Trophoblast cell (in vitro differentiated cells and primary cell): Measurements from ENCODE around the gene BIRC6.

ENCODE experiments used
- DNase-seq, 2 donors: peaks; one replicate each; pipeline ENCODE4 v3.0.0-alpha.2; 2016
- H2AFZ ChIP-seq: 2 replicates; pipeline ENCODE4 v1.6.1; 2013; ENCODE audit warnings: low read length, moderate library complexity, mild to moderate bottlenecking; ENCODE audit not compliant: insufficient read depth, poor library complexity
- H2AK5ac ChIP-seq: 2 replicates; pipeline ENCODE4 v1.6.1; 2013; ENCODE audit warnings: mild to moderate bottlenecking, low read length
- H2BK120ac ChIP-seq: 2 replicates; pipeline ENCODE4 v1.6.1; 2013; ENCODE audit warnings: low read length, mild to moderate bottlenecking, moderate library complexity; ENCODE audit not compliant: insufficient read depth, poor library complexity
- H2BK12ac ChIP-seq: 2 replicates; pipeline ENCODE4 v1.6.1; 2013; ENCODE audit warnings: mild to moderate bottlenecking, low read length, moderate library complexity
- H2BK5ac ChIP-seq: 2 replicates; pipeline ENCODE4 v1.6.1; 2013; ENCODE audit warnings: low read length, low read depth, moderate library complexity, mild to moderate bottlenecking; ENCODE audit not compliant: poor library complexity
- H3K14ac ChIP-seq: 2 replicates; pipeline ENCODE4 v1.6.1; 2013; ENCODE audit warnings: mild to moderate bottlenecking, low read length
- H3K18ac ChIP-seq: 2 replicates; pipeline ENCODE4 v1.6.1; 2013; ENCODE audit warnings: mild to moderate bottlenecking, low read length
- H3K23ac ChIP-seq: 2 replicates; pipeline ENCODE4 v1.6.1; 2013; ENCODE audit warnings: low read length
- H3K27ac ChIP-seq: 2 replicates; pipeline ENCODE4 v1.5.1; 2013; ENCODE audit warnings: low read depth, mild to moderate bottlenecking, inconsistent platforms, low read length, moderate library complexity
- H3K27me3 ChIP-seq: 2 replicates; pipeline ENCODE4 v1.6.1; 2013; ENCODE audit warnings: inconsistent platforms, mild to moderate bottlenecking, low read length, moderate library complexity; ENCODE audit not compliant: insufficient read depth
- H3K36me3 ChIP-seq, 2 experiments: 1 replicate in 1 of 2; 2 replicates in 1 of 2; pipeline ENCODE4 v1.6.1; 2013; ENCODE audit warnings: low read length in 2 of 2, mild to moderate bottlenecking in 2 of 2, moderate library complexity in 1 of 2; ENCODE audit not compliant: insufficient read depth in 2 of 2, control insufficient read depth in 1 of 2
- H3K4ac ChIP-seq: 2 replicates; pipeline ENCODE4 v1.6.1; 2013; ENCODE audit warnings: low read depth, mild to moderate bottlenecking, low read length, moderate library complexity
- H3K4me1 ChIP-seq, 2 experiments: 1 replicate in 1 of 2; 2 replicates in 1 of 2; pipeline ENCODE4 v1.6.1; 2013; ENCODE audit warnings: low read length in 2 of 2, mild to moderate bottlenecking in 2 of 2, moderate library complexity in 1 of 2; ENCODE audit not compliant: insufficient read depth in 2 of 2, control insufficient read depth in 1 of 2
- H3K4me2 ChIP-seq: 2 replicates; pipeline ENCODE4 v1.6.1; 2013; ENCODE audit warnings: inconsistent platforms, mild to moderate bottlenecking, low read length, moderate library complexity
- H3K4me3 ChIP-seq: 2 replicates; pipeline ENCODE4 v1.5.1; 2013; ENCODE audit warnings: mild to moderate bottlenecking, low read depth, low read length, inconsistent platforms
- H3K79me1 ChIP-seq: one replicate; pipeline ENCODE4 v1.6.1; 2013; ENCODE audit warnings: low read length
- H3K79me2 ChIP-seq: 2 replicates; pipeline ENCODE4 v1.6.1; 2013; ENCODE audit warnings: low read length, mild to moderate bottlenecking; ENCODE audit not compliant: control insufficient read depth, insufficient read depth, poor library complexity
- H3K9ac ChIP-seq: 2 replicates; pipeline ENCODE4 v1.6.1; 2013; ENCODE audit warnings: mild to moderate bottlenecking, low read length
- H3K9me3 ChIP-seq: 2 replicates; pipeline ENCODE4 v1.6.1; 2013; ENCODE audit warnings: low read depth, mild to moderate bottlenecking, control low read depth, inconsistent platforms, low read length; ENCODE audit not compliant: insufficient read depth
- H4K12ac ChIP-seq: 2 replicates; pipeline ENCODE4 v1.6.1; 2013; ENCODE audit warnings: low read depth, mild to moderate bottlenecking, low read length, moderate library complexity
- H4K8ac ChIP-seq: 2 replicates; pipeline ENCODE4 v1.6.1; 2013; ENCODE audit warnings: low read depth, mild to moderate bottlenecking, low read length, moderate library complexity
- H4K91ac ChIP-seq: one replicate; pipeline ENCODE4 v1.6.1; 2013; ENCODE audit warnings: low read depth, mild to moderate bottlenecking, low read length, moderate library complexity
- WGBS: extraction: QIAGEN DNeasy Blood & Tissue Kit; methylation state at CpG from one replicate; pipeline ENCODE4 v1.1.7; 2013; ENCODE audit warnings: missing lambda C conversion rate; ENCODE audit not compliant: insufficient read length, insufficient coverage; ENCODE audit errors: extremely low coverage; 5-methylcytosine and 5-hydroxymethylcytosine counted together

BIRC6 gene

GRCh38 chr2:32614084-32614483 is 257.3 kb downstream of the BIRC6 start:
- no peaks in the 10 kb centered on the region for H3K4me1 ChIP-seq
- H3K4me2 ChIP-seq = no peak overlapping the region
- peaks cover 26 to 35% of the 10 kb centered on the region in 2 experiments for H3K36me3 ChIP-seq
- no peaks in the 10 kb centered on the region for H3K79me1 ChIP-seq
- no peaks in the 10 kb centered on the region for H3K79me2 ChIP-seq
- H3K9ac ChIP-seq = no peak overlapping the region
- H2BK12ac ChIP-seq = no peak overlapping the region
- H3K9me3 ChIP-seq = no peaks in the 10 kb centered on the region
- no peak overlapping the region for H4K8ac ChIP-seq
- DNase-seq = no peak
- no CpG with 5 or more reads among the region's 1 CpG for WGBS
- no peak overlapping the region for H2AFZ ChIP-seq
- no peak overlapping the region for H3K4ac ChIP-seq
- H2BK120ac ChIP-seq = no peak overlapping the region
- no peaks in the 10 kb centered on the region for H3K27me3 ChIP-seq
- no peak overlapping the region for H3K23ac ChIP-seq
- no peak overlapping the region for H4K12ac ChIP-seq
- H3K4me3 ChIP-seq = no peak overlapping the region
- H3K18ac ChIP-seq = no peak overlapping the region
- H3K27ac ChIP-seq = no peak overlapping the region
- no peak overlapping the region for H2AK5ac ChIP-seq
- no peak overlapping the region for H2BK5ac ChIP-seq
- H4K91ac ChIP-seq = no peak overlapping the region
- no peak overlapping the region for H3K14ac ChIP-seq

DNA sequence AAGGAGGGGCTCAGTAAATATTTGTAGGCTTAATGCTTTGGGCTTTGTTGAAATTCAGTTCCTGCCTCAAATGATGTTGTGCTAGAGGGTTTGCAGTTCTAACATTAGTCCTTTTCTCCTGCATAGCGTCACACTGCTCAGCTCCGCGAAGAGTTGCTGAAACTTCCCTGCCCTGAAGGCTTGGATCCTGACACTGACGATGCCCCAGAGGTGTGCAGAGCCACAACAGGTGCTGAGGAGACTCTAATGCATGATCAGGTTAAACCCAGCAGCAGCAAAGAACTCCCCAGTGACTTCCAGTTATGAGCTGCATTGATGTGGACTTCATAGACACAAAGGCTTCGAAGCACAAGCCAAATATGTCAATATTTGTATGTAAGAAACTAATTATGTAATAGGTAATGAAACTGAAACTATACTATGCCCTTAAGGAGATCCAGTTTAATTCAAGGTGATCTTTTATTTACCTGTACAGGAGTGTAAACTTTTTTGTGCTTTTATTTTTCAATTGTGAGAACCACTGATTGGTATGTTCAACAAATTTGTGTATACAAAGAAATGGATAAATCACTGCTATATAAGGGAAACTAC is 260.9 kb downstream of the BIRC6 start:
- no peak for DNase-seq
- H4K8ac ChIP-seq = no peak overlapping the region
- no peak overlapping the region for H3K4me3 ChIP-seq
- H2BK120ac ChIP-seq = no peak overlapping the region
- H3K36me3 ChIP-seq = peaks cover 21 to 36% of the 10 kb centered on the region in 2 experiments
- no peaks in the 10 kb centered on the region for H3K9me3 ChIP-seq
- no peak overlapping the region for H4K91ac ChIP-seq
- no peak overlapping the region for H2AFZ ChIP-seq
- no peak overlapping the region for H3K27ac ChIP-seq
- H3K14ac ChIP-seq = no peak overlapping the region
- no peaks in the 10 kb centered on the region for H3K27me3 ChIP-seq
- no peak overlapping the region for H3K4me2 ChIP-seq
- H2AK5ac ChIP-seq = no peak overlapping the region
- no peak overlapping the region for H3K4ac ChIP-seq
- no peak overlapping the region for H3K23ac ChIP-seq
- WGBS = no CpG with 5 or more reads among the region's 5 CpGs
- H2BK12ac ChIP-seq = no peak overlapping the region
- no peaks in the 10 kb centered on the region for H3K4me1 ChIP-seq
- H3K18ac ChIP-seq = no peak overlapping the region
- H3K9ac ChIP-seq = peak overlapping the region; percentile 4
- H2BK5ac ChIP-seq = no peak overlapping the region
- H3K79me2 ChIP-seq = no peaks in the 10 kb centered on the region
- H3K79me1 ChIP-seq = no peaks in the 10 kb centered on the region
- no peak overlapping the region for H4K12ac ChIP-seq

GRCh38 chr2:32622570-32623310 is 265.9 kb downstream of the BIRC6 start:
- Histone ChIP-seq H3K14ac (no peak overlapping the region), H4K8ac (no peak overlapping the region), H2AK5ac (no peak overlapping the region), H3K4me1 (peaks cover 0 to 5% of the 10 kb centered on the region in 2 experiments), H4K12ac (no peak overlapping the region), H3K4ac (no peak overlapping the region), H3K79me2 (peaks cover 2% of the 10 kb centered on the region), H3K27me3 (no peaks in the 10 kb centered on the region), H2AFZ (no peak overlapping the region), H4K91ac (no peak overlapping the region), H3K18ac (no peak overlapping the region), H2BK12ac (no peak overlapping the region), H3K36me3 (peaks cover 8 to 15% of the 10 kb centered on the region in 2 experiments), H3K4me2 (no peak overlapping the region), H3K4me3 (no peak overlapping the region), H3K9me3 (no peaks in the 10 kb centered on the region), H2BK5ac (no peak overlapping the region), H3K23ac (no peak overlapping the region), H3K27ac (no peak overlapping the region), H3K79me1 (peaks cover 2% of the 10 kb centered on the region), H3K9ac (no peak overlapping the region), H2BK120ac (no peak overlapping the region)
- WGBS = no CpG with 5 or more reads among the region's 2 CpGs
- no peak for DNase-seq

GRCh38 chr2:32623311-32623706 is 266.5 kb downstream of the BIRC6 start:
- Histone ChIP-seq H2AFZ (no peak overlapping the region), H3K4ac (no peak overlapping the region), H2BK12ac (no peak overlapping the region), H2AK5ac (no peak overlapping the region), H3K79me1 (peaks cover 4% of the 10 kb centered on the region), H3K9ac (no peak overlapping the region), H2BK120ac (no peak overlapping the region), H3K18ac (no peak overlapping the region), H3K4me2 (no peak overlapping the region), H3K9me3 (no peaks in the 10 kb centered on the region), H4K91ac (no peak overlapping the region), H3K27ac (no peak overlapping the region), H3K27me3 (no peaks in the 10 kb centered on the region), H4K12ac (no peak overlapping the region), H2BK5ac (no peak overlapping the region), H3K79me2 (peaks cover 2% of the 10 kb centered on the region), H3K4me1 (peaks cover 0 to 5% of the 10 kb centered on the region in 2 experiments), H3K23ac (no peak overlapping the region), H4K8ac (no peak overlapping the region), H3K14ac (no peak overlapping the region), H3K4me3 (no peak overlapping the region), H3K36me3 (peaks cover 8 to 15% of the 10 kb centered on the region in 2 experiments)
- DNase-seq = no peak
- WGBS = no CpG with 5 or more reads among the region's 6 CpGs
